Sigmoid colon (tissue), 4 donors: ENCODE measurements around the gene UBE2QL1.

Experiments used
- EP300 ChIP-seq, 4 donors: sonication (generic); formaldehyde crosslinking; IDR thresholded peaks; one replicate each; pipeline ENCODE4 v1.6.1; 2017; ENCODE audit warnings: antibody characterized with exemption in 4 of 4
- POLR2A ChIP-seq, 2 donors: fragments of 450-650 bp; IDR thresholded peaks; one replicate each; pipeline ENCODE4 v1.6.1; 2016; ENCODE audit warnings: antibody characterized with exemption in 2 of 2, mild to moderate bottlenecking in 2 of 2, moderate library complexity in 2 of 2
- POLR2AphosphoS5 ChIP-seq, 4 donors: sonication (generic); formaldehyde crosslinking; IDR thresholded peaks; one replicate each; pipeline ENCODE4 v1.6.1; 2017; ENCODE audit warnings: antibody characterized with exemption in 4 of 4
- TF ChIP-seq, protein P1 (sequence below), 4 experiments: fragments of 450-650 bp in 3 of 4; fragments of 200-600 bp in 1 of 4; IDR thresholded peaks; one replicate each; pipeline ENCODE4 v1.5.1; 2016 to 2019; ENCODE audit warnings: antibody characterized with exemption in 4 of 4, mild to moderate bottlenecking in 3 of 4, moderate library complexity in 2 of 4

DNA sequence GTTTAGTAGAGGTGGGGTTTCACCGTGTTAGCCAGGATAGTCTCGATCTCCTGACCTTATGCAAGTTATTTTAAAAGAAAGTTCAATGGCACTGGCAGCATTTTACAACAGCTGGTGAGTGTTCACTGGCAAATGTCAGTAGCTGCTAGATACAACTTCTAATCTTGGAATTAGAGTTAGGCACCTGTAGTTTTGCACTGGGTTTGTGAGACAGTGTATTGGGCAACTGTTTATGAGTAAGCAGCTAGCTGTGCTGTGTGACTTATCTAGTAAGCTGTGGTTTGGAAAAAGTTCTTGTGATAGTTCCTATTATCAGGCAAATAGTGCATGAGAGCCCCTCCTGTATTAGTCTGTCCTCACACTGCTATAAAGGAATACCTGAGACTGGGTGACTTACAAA, 61.5 kb downstream of the UBE2QL1 start:
- no peak for TF ChIP-seq POLR2A (IDR thresholded peaks at IDR 0.05)
- no peak for TF ChIP-seq POLR2AphosphoS5 (IDR thresholded peaks at IDR 0.05)
- TF ChIP-seq, protein P1, sequence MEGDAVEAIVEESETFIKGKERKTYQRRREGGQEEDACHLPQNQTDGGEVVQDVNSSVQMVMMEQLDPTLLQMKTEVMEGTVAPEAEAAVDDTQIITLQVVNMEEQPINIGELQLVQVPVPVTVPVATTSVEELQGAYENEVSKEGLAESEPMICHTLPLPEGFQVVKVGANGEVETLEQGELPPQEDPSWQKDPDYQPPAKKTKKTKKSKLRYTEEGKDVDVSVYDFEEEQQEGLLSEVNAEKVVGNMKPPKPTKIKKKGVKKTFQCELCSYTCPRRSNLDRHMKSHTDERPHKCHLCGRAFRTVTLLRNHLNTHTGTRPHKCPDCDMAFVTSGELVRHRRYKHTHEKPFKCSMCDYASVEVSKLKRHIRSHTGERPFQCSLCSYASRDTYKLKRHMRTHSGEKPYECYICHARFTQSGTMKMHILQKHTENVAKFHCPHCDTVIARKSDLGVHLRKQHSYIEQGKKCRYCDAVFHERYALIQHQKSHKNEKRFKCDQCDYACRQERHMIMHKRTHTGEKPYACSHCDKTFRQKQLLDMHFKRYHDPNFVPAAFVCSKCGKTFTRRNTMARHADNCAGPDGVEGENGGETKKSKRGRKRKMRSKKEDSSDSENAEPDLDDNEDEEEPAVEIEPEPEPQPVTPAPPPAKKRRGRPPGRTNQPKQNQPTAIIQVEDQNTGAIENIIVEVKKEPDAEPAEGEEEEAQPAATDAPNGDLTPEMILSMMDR (IDR thresholded peaks at IDR 0.05), result no peak
- TF ChIP-seq EP300 (IDR thresholded peaks at IDR 0.05), result no peak
